Measurements from ENCODE around the gene ACSS3. TPM values are rescaled to one million over a fixed set of nuclear protein-coding genes. Genes with fewer than 3 reads are reported as not detected.

ACSS3 gene
- total and polyA plus RNA-seq, 2 of the 8 experiments (the other 6 are each of a cell fraction or from before 2014, with no cell fraction given): 14.4 to 24.0 TPM

DNA sequence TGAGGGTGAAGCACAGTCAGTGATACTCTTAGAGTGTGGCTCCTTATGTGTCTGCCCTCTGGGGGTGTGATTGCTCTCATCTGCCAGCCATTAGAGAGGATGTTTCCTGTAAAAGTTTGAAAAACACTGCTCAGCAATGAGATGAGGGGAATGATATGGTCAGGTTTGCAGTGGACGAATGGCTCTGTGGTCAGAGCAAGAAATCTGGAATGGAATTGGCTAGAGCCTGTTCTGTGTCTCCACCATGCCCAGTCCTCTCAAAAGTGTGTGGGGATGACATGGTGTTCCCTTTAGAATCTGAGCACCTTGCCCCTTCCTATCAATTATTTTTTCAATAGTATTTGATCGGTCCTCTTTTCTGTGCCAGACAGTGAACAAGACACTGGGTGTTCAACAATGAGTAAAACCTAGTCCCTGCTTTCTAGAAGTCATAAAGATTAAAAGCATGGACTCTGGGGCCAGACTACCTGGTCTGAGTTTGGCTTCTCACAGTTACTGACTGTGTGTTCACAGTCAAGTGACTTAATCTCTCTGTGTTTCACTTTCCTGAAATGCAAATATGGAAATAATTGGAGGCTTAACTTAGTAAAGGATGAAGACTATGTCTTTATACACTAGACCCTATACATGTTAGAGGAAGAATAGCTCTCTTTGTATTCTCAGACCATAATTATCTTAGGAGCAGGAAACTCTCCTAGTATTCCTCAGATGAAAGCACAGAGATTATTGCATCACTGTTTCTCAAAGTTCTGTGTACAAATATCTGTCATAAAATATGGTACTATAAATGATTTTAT is 1.6 kb downstream of the ACSS3 start (continued):
- TF ChIP-seq USF2 (IDR thresholded peaks at IDR 0.05; ENCODE audit: low read length) (no peak), RNF2 (IDR thresholded peaks at IDR 0.05; ENCODE audit: borderline replicate concordance, low read depth, low read length, missing control alignments, poor library complexity, severe bottlenecking) (no peak), KDM4A (IDR thresholded peaks at IDR 0.05; ENCODE audit: low read depth, low read length, severe bottlenecking) (no peak), KDM5A (IDR thresholded peaks at IDR 0.05; ENCODE audit: low read length) (no peak), YY1 (IDR thresholded peaks at IDR 0.05; ENCODE audit: low read depth, low read length) (no peak), BRCA1 (IDR thresholded peaks at IDR 0.05; ENCODE audit: low read depth, low read length) (no peak), TBP (IDR thresholded peaks at IDR 0.05; ENCODE audit: low read depth, low read length) (no peak), SRF (IDR thresholded peaks at IDR 0.05; ENCODE audit: low read depth, low read length) (no peak)
- TF ChIP-seq, protein P1, sequence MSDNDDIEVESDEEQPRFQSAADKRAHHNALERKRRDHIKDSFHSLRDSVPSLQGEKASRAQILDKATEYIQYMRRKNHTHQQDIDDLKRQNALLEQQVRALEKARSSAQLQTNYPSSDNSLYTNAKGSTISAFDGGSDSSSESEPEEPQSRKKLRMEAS (IDR thresholded peaks at IDR 0.05): no peak

Measured in H1 (cell line).